ENCODE results near the gene KMO. TPM values are rescaled to one million over a fixed set of nuclear protein-coding genes. Genes with fewer than 3 reads are reported as not detected.

KMO gene
- total and polyA plus RNA-seq, 2 experiments from 2014 or later, result 0.05 TPM; not detected in 1

GRCh38 chr1:241519308-241520079 is 12.7 kb upstream of the KMO start, which contains the start of gene FH:
TSS of gene FH (minus strand) at chr1:241519755. CDS start at chr1:241519722, 33 bp downstream.
- peak within 1 kb of the TSS; percentile 16; the same call in 1 of the 2 replicates for H3K27ac Mint-ChIP-seq
- H3K4me1 Mint-ChIP-seq, result peaks cover 6% of the 10 kb centered on the region; the same call in 2 of the 3 replicates
- Histone ChIP-seq H3K9me2 (ENCODE audit: insufficient read depth) (no peaks in the 10 kb centered on the region), H3K4me1 (ENCODE audit: insufficient read depth) (peaks cover 6% of the 10 kb centered on the region), H3K27ac (ENCODE audit: low read depth) (no peak within 1 kb of the TSS), H3F3A (replicated peaks; ENCODE audit: low read depth) (no peaks in the 10 kb centered on the region), H3K4me3 (peak within 1 kb of the TSS; percentile 64), H3K4me2 (peak within 1 kb of the TSS; percentile 85), H2AFZ (peak within 1 kb of the TSS; percentile 67), H3K79me2 (replicated peaks; ENCODE audit: insufficient read depth) (peaks cover 43% of the 10 kb centered on the region), H3K27me3 (ENCODE audit: insufficient read depth) (no peaks in the 10 kb centered on the region), H4K20me1 (replicated peaks; ENCODE audit: insufficient read depth) (0 out of 2 replicates have a peak, but pooled peaks cover 5% of the 10 kb centered on the region), H3K36me3 (ENCODE audit: insufficient read depth) (no peaks in the 10 kb centered on the region)
- H3K4me3 Mint-ChIP-seq, result peak within 1 kb of the TSS; percentile 93; the same call in 2 of the 3 replicates
- DNase-seq (ENCODE audit: low spot score) (peak; percentile 99), ATAC-seq (peak; percentile 97)
- H3K9me3 Mint-ChIP-seq, result no peaks in the 10 kb centered on the region
- TF ChIP-seq, protein P1, sequence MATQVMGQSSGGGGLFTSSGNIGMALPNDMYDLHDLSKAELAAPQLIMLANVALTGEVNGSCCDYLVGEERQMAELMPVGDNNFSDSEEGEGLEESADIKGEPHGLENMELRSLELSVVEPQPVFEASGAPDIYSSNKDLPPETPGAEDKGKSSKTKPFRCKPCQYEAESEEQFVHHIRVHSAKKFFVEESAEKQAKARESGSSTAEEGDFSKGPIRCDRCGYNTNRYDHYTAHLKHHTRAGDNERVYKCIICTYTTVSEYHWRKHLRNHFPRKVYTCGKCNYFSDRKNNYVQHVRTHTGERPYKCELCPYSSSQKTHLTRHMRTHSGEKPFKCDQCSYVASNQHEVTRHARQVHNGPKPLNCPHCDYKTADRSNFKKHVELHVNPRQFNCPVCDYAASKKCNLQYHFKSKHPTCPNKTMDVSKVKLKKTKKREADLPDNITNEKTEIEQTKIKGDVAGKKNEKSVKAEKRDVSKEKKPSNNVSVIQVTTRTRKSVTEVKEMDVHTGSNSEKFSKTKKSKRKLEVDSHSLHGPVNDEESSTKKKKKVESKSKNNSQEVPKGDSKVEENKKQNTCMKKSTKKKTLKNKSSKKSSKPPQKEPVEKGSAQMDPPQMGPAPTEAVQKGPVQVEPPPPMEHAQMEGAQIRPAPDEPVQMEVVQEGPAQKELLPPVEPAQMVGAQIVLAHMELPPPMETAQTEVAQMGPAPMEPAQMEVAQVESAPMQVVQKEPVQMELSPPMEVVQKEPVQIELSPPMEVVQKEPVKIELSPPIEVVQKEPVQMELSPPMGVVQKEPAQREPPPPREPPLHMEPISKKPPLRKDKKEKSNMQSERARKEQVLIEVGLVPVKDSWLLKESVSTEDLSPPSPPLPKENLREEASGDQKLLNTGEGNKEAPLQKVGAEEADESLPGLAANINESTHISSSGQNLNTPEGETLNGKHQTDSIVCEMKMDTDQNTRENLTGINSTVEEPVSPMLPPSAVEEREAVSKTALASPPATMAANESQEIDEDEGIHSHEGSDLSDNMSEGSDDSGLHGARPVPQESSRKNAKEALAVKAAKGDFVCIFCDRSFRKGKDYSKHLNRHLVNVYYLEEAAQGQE (IDR thresholded peaks at IDR 0.05; ENCODE audit: unreplicated experiment), result no peak
- no peak for TF ChIP-seq NANOG (IDR thresholded peaks at IDR 0.05; ENCODE audit: borderline replicate concordance)
- no peak for TF ChIP-seq STAT1 (IDR thresholded peaks at IDR 0.05; ENCODE audit: unreplicated experiment)
- TF ChIP-seq EZH2 (IDR thresholded peaks at IDR 0.05; ENCODE audit: low read depth, unreplicated experiment), result no peak
- no peak for TF ChIP-seq ETS1 (IDR thresholded peaks at IDR 0.05)
- no peak for TF ChIP-seq ZNF114 (CRISPR knock-in tag; IDR thresholded peaks at IDR 0.05)
- TF ChIP-seq EZH2phosphoT487 (IDR thresholded peaks at IDR 0.05; ENCODE audit: unreplicated experiment), result no peak
- peak; percentile 42; the same call in 1 of the 2 replicates for TF ChIP-seq CREB1 (CRISPR knock-in tag; IDR thresholded peaks at IDR 0.05; ENCODE audit: low read depth)
- TF ChIP-seq, protein P2, sequence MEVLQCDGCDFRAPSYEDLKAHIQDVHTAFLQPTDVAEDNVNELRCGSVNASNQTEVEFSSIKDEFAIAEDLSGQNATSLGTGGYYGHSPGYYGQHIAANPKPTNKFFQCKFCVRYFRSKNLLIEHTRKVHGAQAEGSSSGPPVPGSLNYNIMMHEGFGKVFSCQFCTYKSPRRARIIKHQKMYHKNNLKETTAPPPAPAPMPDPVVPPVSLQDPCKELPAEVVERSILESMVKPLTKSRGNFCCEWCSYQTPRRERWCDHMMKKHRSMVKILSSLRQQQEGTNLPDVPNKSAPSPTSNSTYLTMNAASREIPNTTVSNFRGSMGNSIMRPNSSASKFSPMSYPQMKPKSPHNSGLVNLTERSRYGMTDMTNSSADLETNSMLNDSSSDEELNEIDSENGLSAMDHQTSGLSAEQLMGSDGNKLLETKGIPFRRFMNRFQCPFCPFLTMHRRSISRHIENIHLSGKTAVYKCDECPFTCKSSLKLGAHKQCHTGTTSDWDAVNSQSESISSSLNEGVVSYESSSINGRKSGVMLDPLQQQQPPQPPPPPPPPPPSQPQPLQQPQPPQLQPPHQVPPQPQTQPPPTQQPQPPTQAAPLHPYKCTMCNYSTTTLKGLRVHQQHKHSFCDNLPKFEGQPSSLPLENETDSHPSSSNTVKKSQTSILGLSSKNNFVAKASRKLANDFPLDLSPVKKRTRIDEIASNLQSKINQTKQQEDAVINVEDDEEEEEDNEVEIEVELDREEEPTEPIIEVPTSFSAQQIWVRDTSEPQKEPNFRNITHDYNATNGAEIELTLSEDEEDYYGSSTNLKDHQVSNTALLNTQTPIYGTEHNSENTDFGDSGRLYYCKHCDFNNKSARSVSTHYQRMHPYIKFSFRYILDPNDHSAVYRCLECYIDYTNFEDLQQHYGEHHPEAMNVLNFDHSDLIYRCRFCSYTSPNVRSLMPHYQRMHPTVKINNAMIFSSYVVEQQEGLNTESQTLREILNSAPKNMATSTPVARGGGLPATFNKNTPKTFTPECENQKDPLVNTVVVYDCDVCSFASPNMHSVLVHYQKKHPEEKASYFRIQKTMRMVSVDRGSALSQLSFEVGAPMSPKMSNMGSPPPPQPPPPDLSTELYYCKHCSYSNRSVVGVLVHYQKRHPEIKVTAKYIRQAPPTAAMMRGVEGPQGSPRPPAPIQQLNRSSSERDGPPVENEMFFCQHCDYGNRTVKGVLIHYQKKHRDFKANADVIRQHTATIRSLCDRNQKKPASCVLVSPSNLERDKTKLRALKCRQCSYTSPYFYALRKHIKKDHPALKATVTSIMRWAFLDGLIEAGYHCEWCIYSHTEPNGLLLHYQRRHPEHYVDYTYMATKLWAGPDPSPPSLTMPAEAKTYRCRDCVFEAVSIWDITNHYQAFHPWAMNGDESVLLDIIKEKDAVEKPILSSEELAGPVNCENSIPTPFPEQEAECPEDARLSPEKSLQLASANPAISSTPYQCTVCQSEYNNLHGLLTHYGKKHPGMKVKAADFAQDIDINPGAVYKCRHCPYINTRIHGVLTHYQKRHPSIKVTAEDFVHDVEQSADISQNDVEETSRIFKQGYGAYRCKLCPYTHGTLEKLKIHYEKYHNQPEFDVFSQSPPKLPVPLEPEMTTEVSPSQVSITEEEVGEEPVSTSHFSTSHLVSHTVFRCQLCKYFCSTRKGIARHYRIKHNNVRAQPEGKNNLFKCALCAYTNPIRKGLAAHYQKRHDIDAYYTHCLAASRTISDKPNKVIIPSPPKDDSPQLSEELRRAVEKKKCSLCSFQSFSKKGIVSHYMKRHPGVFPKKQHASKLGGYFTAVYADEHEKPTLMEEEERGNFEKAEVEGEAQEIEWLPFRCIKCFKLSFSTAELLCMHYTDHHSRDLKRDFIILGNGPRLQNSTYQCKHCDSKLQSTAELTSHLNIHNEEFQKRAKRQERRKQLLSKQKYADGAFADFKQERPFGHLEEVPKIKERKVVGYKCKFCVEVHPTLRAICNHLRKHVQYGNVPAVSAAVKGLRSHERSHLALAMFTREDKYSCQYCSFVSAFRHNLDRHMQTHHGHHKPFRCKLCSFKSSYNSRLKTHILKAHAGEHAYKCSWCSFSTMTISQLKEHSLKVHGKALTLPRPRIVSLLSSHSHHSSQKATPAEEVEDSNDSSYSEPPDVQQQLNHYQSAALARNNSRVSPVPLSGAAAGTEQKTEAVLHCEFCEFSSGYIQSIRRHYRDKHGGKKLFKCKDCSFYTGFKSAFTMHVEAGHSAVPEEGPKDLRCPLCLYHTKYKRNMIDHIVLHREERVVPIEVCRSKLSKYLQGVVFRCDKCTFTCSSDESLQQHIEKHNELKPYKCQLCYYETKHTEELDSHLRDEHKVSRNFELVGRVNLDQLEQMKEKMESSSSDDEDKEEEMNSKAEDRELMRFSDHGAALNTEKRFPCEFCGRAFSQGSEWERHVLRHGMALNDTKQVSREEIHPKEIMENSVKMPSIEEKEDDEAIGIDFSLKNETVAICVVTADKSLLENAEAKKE (CRISPR knock-in tag; IDR thresholded peaks at IDR 0.05), result no peak
- peak; percentile 79 for TF ChIP-seq POLR2AphosphoS5 (IDR thresholded peaks at IDR 0.05; ENCODE audit: low read depth)
- TF ChIP-seq ZNF331 (CRISPR knock-in tag; IDR thresholded peaks at IDR 0.05; ENCODE audit: low read depth), result no peak
- H3K27me3 Mint-ChIP-seq (ENCODE audit: insufficient read depth, low read depth, poor library complexity), result no peaks in the 10 kb centered on the region
- H3K36me3 Mint-ChIP-seq (ENCODE audit: low read depth), result peaks cover 6% of the 10 kb centered on the region; the same call in 2 of the 3 replicates

Data from GM23338 (cell line).